Fibroblast of lung (primary cell): ENCODE measurements around the gene PEX11B.

Experiments used
- CTCF ChIP-seq, 2 donors: IDR thresholded peaks in 1 of 2; conservative IDR thresholded peaks in 1 of 2; 1 replicate in 1 of 2; 2 replicates in 1 of 2; pipeline ENCODE4 v1.5.1; 2011 to 2012; ENCODE audit warnings: low read length in 2 of 2, control low read depth in 1 of 2, inconsistent platforms in 1 of 2, low read depth in 1 of 2, mild to moderate bottlenecking in 1 of 2
- EZH2 ChIP-seq: IDR thresholded peaks from 2 replicates; pipeline ENCODE4 v1.5.1; 2012; ENCODE audit warnings: low read length, control low read depth, mild to moderate bottlenecking; ENCODE audit errors: missing control alignments

GRCh38 chr1:145891143-145891542 is 27.4 kb downstream of the PEX11B start:
- TF ChIP-seq EZH2 = no peak
- TF ChIP-seq CTCF (conservative IDR thresholded peaks at IDR 0.05 in 1 of 2, IDR thresholded peaks at IDR 0.05 in 1 of 2; ENCODE audit: low read depth in 1 of 2, low read length in 2 of 2) = no peak
